Mesenchymal stem cell (in vitro differentiated cells and primary cell): ENCODE results near the gene SLC16A13.

Source experiments
- DNase-seq: peaks from one replicate; pipeline ENCODE4 v3.0.0-alpha.2; 2013
- H2AFZ ChIP-seq: one replicate; pipeline ENCODE4 v1.6.1; 2013; ENCODE audit warnings: low read depth, mild to moderate bottlenecking, control low read depth, inconsistent platforms, low read length, moderate library complexity
- H2AK5ac ChIP-seq: 2 replicates; pipeline ENCODE4 v1.6.1; 2013; ENCODE audit warnings: low read length, moderate library complexity, mild to moderate bottlenecking, inconsistent platforms; ENCODE audit not compliant: severe bottlenecking
- H2BK120ac ChIP-seq: one replicate; pipeline ENCODE4 v1.6.1; 2013; ENCODE audit warnings: low read depth, mild to moderate bottlenecking, inconsistent platforms, low read length, moderate library complexity
- H2BK12ac ChIP-seq, 2 experiments: one replicate each; pipeline ENCODE4 v1.6.1; 2013; ENCODE audit warnings: inconsistent platforms in 2 of 2, low read length in 2 of 2, mild to moderate bottlenecking in 2 of 2, moderate library complexity in 2 of 2, control low read depth in 1 of 2
- H2BK15ac ChIP-seq: one replicate; pipeline ENCODE4 v1.6.1; 2013; ENCODE audit warnings: mild to moderate bottlenecking, low read depth, inconsistent platforms; ENCODE audit not compliant: poor library complexity, severe bottlenecking
- H2BK5ac ChIP-seq: 2 replicates; pipeline ENCODE4 v1.6.1; 2013; ENCODE audit warnings: low read depth, mild to moderate bottlenecking, low read length, control low read depth, inconsistent platforms; ENCODE audit not compliant: poor library complexity, severe bottlenecking
- H3K14ac ChIP-seq, 2 experiments: one replicate each; pipeline ENCODE4 v1.6.1; 2013; ENCODE audit warnings: inconsistent platforms in 2 of 2, low read length in 2 of 2, control low read depth in 1 of 2, mild to moderate bottlenecking in 1 of 2, moderate library complexity in 1 of 2
- H3K18ac ChIP-seq, 2 experiments: one replicate each; pipeline ENCODE4 v1.6.1; 2013; ENCODE audit warnings: inconsistent platforms in 2 of 2, low read length in 2 of 2, control low read depth in 1 of 2, low read depth in 1 of 2, mild to moderate bottlenecking in 1 of 2
- H3K23ac ChIP-seq, 2 experiments: one replicate each; pipeline ENCODE4 v1.6.1; 2013; ENCODE audit warnings: inconsistent platforms in 2 of 2, low read length in 2 of 2, mild to moderate bottlenecking in 2 of 2, moderate library complexity in 2 of 2, control low read depth in 1 of 2
- H3K27ac ChIP-seq: 2 replicates; pipeline ENCODE4 v1.5.1; 2013; ENCODE audit warnings: mild to moderate bottlenecking, moderate library complexity, low read length, control low read depth, inconsistent platforms; ENCODE audit not compliant: poor library complexity, severe bottlenecking
- H3K27me3 ChIP-seq, 2 experiments: 2 replicates each; pipeline versions ENCODE4 v1.6.1 to v1.7.0; 2013; ENCODE audit warnings: low read length in 2 of 2, mild to moderate bottlenecking in 2 of 2, moderate library complexity in 2 of 2, control low read depth in 1 of 2, inconsistent platforms in 1 of 2; ENCODE audit not compliant: control insufficient read depth in 1 of 2, insufficient read depth in 1 of 2
- H3K36me3 ChIP-seq, 2 experiments: 2 replicates each; pipeline versions ENCODE4 v1.6.1 to v1.7.0; 2013; ENCODE audit warnings: low read length in 2 of 2, control low read depth in 1 of 2, inconsistent platforms in 1 of 2, low read depth in 1 of 2, mild to moderate bottlenecking in 1 of 2; ENCODE audit not compliant: insufficient read depth in 2 of 2, control insufficient read depth in 1 of 2
- H3K4ac ChIP-seq, 2 experiments: one replicate each; pipeline ENCODE4 v1.6.1; 2013; ENCODE audit warnings: inconsistent platforms in 2 of 2, low read length in 2 of 2, mild to moderate bottlenecking in 2 of 2, moderate library complexity in 2 of 2, control low read depth in 1 of 2, low read depth in 1 of 2
- H3K4me1 ChIP-seq: 2 replicates; pipeline ENCODE4 v1.6.1; 2013; ENCODE audit warnings: low read depth, low read length, control low read depth; ENCODE audit not compliant: control insufficient read depth, insufficient read depth
- H3K4me2 ChIP-seq: 2 replicates; pipeline ENCODE4 v1.6.1; 2013; ENCODE audit warnings: low read length, mild to moderate bottlenecking, inconsistent platforms; ENCODE audit not compliant: poor library complexity, severe bottlenecking
- H3K4me3 ChIP-seq, 2 experiments: 2 replicates each; pipeline versions ENCODE4 v1.5.1 to v1.7.0; 2013; ENCODE audit warnings: low read length in 2 of 2, mild to moderate bottlenecking in 2 of 2, control low read depth in 1 of 2, low read depth in 1 of 2; ENCODE audit not compliant: insufficient read depth in 1 of 2
- H3K79me1 ChIP-seq: replicated peaks from 2 replicates; pipeline ENCODE4 v1.6.1; 2013; ENCODE audit warnings: mild to moderate bottlenecking, control low read depth, low read length, inconsistent platforms; ENCODE audit not compliant: poor library complexity, severe bottlenecking
- H3K9ac ChIP-seq: 2 replicates; pipeline ENCODE4 v1.7.0; 2013; ENCODE audit warnings: mild to moderate bottlenecking, low read length, moderate library complexity
- H3K9me3 ChIP-seq: 2 replicates; pipeline ENCODE4 v1.7.0; 2013; ENCODE audit warnings: mild to moderate bottlenecking, low read length; ENCODE audit not compliant: control insufficient read depth
- H4K8ac ChIP-seq: one replicate; pipeline ENCODE4 v1.6.1; 2013; ENCODE audit warnings: inconsistent platforms, mild to moderate bottlenecking, low read length, moderate library complexity
- H4K91ac ChIP-seq: one replicate; pipeline ENCODE4 v1.6.1; 2013; ENCODE audit warnings: mild to moderate bottlenecking, low read length, inconsistent platforms
- WGBS: methylation state at CpG from one replicate; pipeline ENCODE4 v1.1.7; 2013; ENCODE audit warnings: mixed read lengths; 5-methylcytosine and 5-hydroxymethylcytosine counted together

Gene SLC16A13

DNA sequence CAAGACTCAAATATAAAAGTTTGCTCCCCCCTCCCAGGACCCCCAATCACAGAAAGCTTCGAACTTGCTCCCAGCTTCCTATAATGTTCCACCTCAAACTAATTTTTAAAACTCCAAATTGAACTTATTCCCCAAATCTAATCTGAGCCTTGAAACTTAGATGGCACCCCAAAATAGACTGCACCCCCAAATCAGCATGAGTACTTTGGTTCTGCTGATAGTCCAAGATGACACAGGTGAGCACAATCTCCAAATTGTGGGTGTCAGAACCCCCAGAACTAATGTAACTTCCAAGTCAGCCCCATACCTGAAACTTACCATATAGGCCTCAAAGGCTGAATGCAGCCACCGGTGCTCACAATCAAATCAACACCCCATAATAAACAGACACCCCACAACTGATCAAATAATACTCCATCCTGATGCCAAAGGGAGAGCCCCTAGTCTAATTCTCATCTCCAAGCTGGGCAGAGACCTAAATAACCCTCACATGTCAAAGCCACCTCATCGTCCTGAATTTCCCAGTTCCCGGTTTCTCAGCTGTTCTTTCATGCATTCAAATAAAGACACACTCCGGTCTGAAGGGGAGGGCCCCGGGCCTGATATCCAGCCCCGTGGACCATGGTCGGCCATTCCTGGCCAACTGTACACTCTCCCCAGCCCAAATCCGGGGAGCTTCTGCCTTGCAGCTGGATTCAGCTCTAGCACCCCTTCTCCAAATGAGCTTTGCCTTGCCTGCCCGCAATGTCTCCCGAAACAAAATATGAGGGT is 14.7 kb upstream of the SLC16A13 start:
- Histone ChIP-seq H3K18ac (no peak overlapping the region), H2AK5ac (peak overlapping the region; percentile 42), H4K91ac (no peak overlapping the region), H3K27me3 (peaks cover 4 to 16% of the 10 kb centered on the region in 2 experiments), H3K9me3 (no peaks in the 10 kb centered on the region), H3K27ac (no peak overlapping the region), H2AFZ (no peak overlapping the region), H4K8ac (no peak overlapping the region), H3K9ac (peak overlapping the region; percentile 90), H2BK12ac (peak overlapping the region in 1 of 2 experiments; percentile 16), H3K79me1 (peaks cover 7% of the 10 kb centered on the region), H3K36me3 (peaks cover 13 to 21% of the 10 kb centered on the region in 2 experiments), H3K4ac (no peak overlapping the region), H3K4me2 (no peak overlapping the region), H3K4me3 (peak overlapping the region in 1 of 2 experiments; percentile 74), H3K14ac (no peak overlapping the region), H3K23ac (no peak overlapping the region), H2BK5ac (no peak overlapping the region), H3K4me1 (peaks cover 18% of the 10 kb centered on the region), H2BK15ac (no peak overlapping the region), H2BK120ac (no peak overlapping the region)
- WGBS, result 79% methylated on average over 11 of the region's 11 CpGs
- DNase-seq, result no peak

DNA sequence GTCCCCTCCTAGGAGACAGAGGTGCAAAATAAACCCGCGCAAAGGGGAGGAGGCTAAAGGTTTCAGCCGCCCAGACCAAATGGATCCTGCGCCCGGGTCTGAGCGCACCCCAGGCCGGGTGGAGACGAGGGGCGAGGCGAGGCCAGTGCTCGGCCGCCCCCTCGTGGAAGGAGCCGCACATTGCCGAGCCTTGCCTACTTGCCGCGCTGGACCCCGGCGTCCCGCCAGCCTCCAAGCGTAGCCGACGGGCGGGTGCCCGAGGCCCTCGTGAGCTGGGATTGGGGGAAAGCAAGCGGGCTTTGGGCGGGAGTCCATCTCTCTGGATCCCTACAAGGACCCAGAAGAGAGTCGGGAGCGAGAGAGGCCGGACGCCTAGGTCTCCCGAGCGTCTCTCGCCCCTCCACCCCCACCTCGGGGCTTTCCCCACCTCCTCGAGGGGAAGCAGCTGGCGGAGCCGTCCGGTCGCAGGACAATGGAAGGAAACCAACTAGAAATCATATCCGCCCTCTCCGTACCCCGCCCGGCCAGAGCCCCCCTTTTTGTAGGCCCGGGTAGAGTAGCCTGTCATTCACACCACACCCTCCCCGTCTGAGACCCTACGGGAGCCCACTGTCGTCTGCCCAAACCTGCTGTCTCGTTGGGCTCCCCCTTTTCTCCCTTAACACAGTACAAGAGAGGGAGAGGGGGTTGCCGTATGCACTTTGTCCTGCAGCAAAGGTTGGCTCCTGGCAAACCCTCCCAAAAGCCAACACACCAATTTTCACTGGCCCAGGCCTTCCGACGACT is 13.6 kb upstream of the SLC16A13 start:
- Histone ChIP-seq H4K91ac (no peak overlapping the region), H3K9me3 (no peaks in the 10 kb centered on the region), H2AFZ (peak overlapping the region; percentile 91), H2BK120ac (no peak overlapping the region), H2BK5ac (no peak overlapping the region), H3K4me1 (peaks cover 18% of the 10 kb centered on the region), H3K9ac (peak overlapping the region; percentile 90), H2BK15ac (peak overlapping the region; percentile 8), H3K27me3 (peaks cover 4 to 16% of the 10 kb centered on the region in 2 experiments), H4K8ac (peak overlapping the region; percentile 78), H3K27ac (no peak overlapping the region), H2BK12ac (no peak overlapping the region), H2AK5ac (no peak overlapping the region), H3K79me1 (no peaks in the 10 kb centered on the region), H3K23ac (no peak overlapping the region), H3K4me2 (peak overlapping the region; percentile 62), H3K36me3 (peaks cover 5 to 11% of the 10 kb centered on the region in 2 experiments), H3K18ac (peak overlapping the region in 1 of 2 experiments; percentile 19), H3K14ac (no peak overlapping the region), H3K4me3 (peak overlapping the region in 1 of 2 experiments; percentile 74), H3K4ac (no peak overlapping the region)
- DNase-seq, result peak; percentile 68
- WGBS, result 10% methylated on average over 51 of the region's 53 CpGs

DNA sequence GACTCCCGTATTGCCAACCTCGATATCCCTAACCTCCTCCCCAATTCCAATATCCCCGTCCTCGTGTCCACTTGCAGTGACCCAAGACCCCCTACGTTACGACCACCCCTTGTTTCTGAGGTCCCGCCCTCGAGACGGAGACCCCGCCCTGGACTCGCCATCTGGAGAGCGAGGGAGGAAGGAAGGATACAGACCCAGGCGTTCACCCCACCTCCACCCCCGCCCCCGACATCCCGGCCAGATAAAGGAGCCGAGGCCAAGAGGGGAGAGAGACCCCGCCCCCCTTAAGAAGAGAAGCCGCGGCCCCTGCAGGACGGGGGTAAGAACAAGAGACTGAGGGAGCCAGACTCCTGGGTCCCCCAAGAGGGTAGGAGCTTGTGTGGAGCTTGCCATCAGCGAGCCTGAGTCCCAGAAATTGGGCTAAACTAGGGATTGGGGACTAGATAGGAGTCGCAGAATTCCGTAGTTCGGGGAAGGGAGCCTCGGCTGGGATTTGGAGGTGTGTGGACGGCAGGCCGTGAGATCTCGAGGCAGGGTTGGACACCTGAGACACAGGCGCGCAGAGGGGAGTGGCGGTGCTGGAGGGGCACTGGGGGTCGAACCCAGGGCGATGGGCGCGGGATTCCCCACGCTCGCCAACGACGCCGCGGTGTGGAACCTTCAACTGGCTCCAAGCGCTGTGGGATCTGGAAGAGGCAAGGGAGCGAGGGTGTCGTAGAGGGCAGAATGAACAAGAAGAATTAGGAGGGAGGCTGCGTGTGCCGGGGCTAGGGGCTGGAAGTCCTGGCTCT is 12.8 kb upstream of the SLC16A13 start, which contains the start of gene BCL6B:
BCL6B (plus strand) TSS at position 270 of the 791 bp plus-strand sequence. CDS start 622 bp downstream, outside the sequence.
- H3K14ac ChIP-seq, result no peak within 1 kb of the TSS
- H2BK120ac ChIP-seq, result no peak within 1 kb of the TSS
- no peak within 1 kb of the TSS for H3K27ac ChIP-seq
- peak within 1 kb of the TSS; percentile 8 for H2BK15ac ChIP-seq
- no peak within 1 kb of the TSS for H2AK5ac ChIP-seq
- no peaks in the 10 kb centered on the region for H3K79me1 ChIP-seq
- H3K4me1 ChIP-seq, result peaks cover 20% of the 10 kb centered on the region
- no peak within 1 kb of the TSS for H4K91ac ChIP-seq
- DNase-seq, result no peak
- no peaks in the 10 kb centered on the region for H3K9me3 ChIP-seq
- peak within 1 kb of the TSS; percentile 91 for H2AFZ ChIP-seq
- peak within 1 kb of the TSS in 1 of 2 experiments; percentile 37 for H3K18ac ChIP-seq
- H4K8ac ChIP-seq, result peak within 1 kb of the TSS; percentile 78
- H3K23ac ChIP-seq, result no peak within 1 kb of the TSS
- H3K9ac ChIP-seq, result peak within 1 kb of the TSS; percentile 90
- H2BK12ac ChIP-seq, result no peak within 1 kb of the TSS
- H3K4me3 ChIP-seq, result peak within 1 kb of the TSS in 1 of 2 experiments; percentile 74
- peak within 1 kb of the TSS; percentile 62 for H3K4me2 ChIP-seq
- WGBS, result 13% methylated on average over 38 of the region's 47 CpGs
- H3K4ac ChIP-seq, result no peak within 1 kb of the TSS
- H3K36me3 ChIP-seq, result peaks cover 0 to 3% of the 10 kb centered on the region in 2 experiments
- H2BK5ac ChIP-seq, result no peak within 1 kb of the TSS
- peaks cover 4 to 16% of the 10 kb centered on the region in 2 experiments for H3K27me3 ChIP-seq
